GM12878 (cell line): ENCODE data around the gene SRRM3.

ENCODE experiments used
- ATF2 ChIP-seq: IDR thresholded peaks from 2 replicates; pipeline ENCODE4 v1.6.1; 2012; ENCODE audit warnings: low read length, inconsistent platforms
- CBX3 ChIP-seq: fragments of 200-600 bp; sonication (generic); IDR thresholded peaks from 2 replicates; pipeline ENCODE4 v1.6.1; 2016; ENCODE audit warnings: low read depth, borderline replicate concordance
- CTCF ChIP-seq, 3 experiments: IDR thresholded peaks in 2 of 3; conservative IDR thresholded peaks in 1 of 3; 2 replicates each; pipeline ENCODE4 v1.5.1; 2011; ENCODE audit warnings: low read depth in 3 of 3, low read length in 3 of 3, mild to moderate bottlenecking in 3 of 3, control low read depth in 2 of 3, moderate library complexity in 2 of 3, inconsistent platforms in 1 of 3, mixed read lengths in 1 of 3; ENCODE audit not compliant: control insufficient read depth in 2 of 3, insufficient read depth in 1 of 3; ENCODE audit errors: extremely low read depth in 1 of 3
- KAT2A ChIP-seq: conservative IDR thresholded peaks from 2 replicates; pipeline ENCODE4 v1.6.1; 2011; ENCODE audit warnings: low read depth, low read length; ENCODE audit not compliant: control insufficient read depth
- MYC ChIP-seq: IDR thresholded peaks from 2 replicates; pipeline ENCODE4 v1.6.1; 2011; ENCODE audit warnings: mild to moderate bottlenecking, low read length, moderate library complexity, inconsistent platforms; ENCODE audit not compliant: insufficient read depth, insufficient replicate concordance, insufficient read length, severe bottlenecking
- POLR2A ChIP-seq: IDR thresholded peaks from 2 replicates; pipeline ENCODE4 v1.6.1; 2011; ENCODE audit warnings: low read depth, mild to moderate bottlenecking, low read length

GRCh38 chr7:76332078-76332477 lies 130.4 kb downstream of the SRRM3 start:
- TF ChIP-seq MYC (no peak), ATF2 (no peak), KAT2A (no peak), CBX3 (no peak), POLR2A (no peak), CTCF (IDR thresholded peaks at IDR 0.05 in 2 of 3, conservative IDR thresholded peaks at IDR 0.05 in 1 of 3; ENCODE audit: control insufficient read depth in 2 of 3, extremely low read depth in 1 of 3, insufficient read depth in 1 of 3, low read depth in 3 of 3, low read length in 3 of 3) (no peak)
